ENCODE measurements around the gene FBXL5. TPM values are rescaled to one million over a fixed set of nuclear protein-coding genes. Genes with fewer than 3 reads are reported as not detected.

FBXL5 gene
- total RNA-seq, 3 donors from 2014 or later (not counting 1 experiment from before 2014, with no cell fraction given): 80.2 to 111 (median 92.8) TPM

DNA sequence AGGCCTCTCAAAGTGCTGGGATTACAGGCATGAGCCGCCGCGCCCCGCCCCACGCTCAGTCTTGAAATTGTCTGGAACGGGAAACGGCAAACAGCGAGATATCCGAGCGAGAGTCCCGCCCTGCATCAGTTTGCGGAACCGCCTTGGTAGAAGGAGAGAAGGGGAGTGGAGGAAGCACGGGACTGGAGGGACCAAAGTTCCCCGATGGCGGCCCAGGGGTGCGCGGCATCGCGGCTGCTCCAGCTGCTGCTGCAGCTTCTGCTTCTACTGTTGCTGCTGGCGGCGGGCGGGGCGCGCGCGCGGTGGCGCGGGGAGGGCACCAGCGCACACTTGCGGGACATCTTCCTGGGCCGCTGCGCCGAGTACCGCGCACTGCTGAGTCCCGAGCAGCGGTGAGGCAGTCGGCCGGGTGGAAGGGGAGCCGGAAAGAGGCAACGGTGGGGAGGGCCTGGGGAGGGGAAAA lies 47.8 kb upstream of the FBXL5 start, which contains the start of gene BST1:
Gene BST1 (plus strand): TSS at position 125 of the 463 bp plus-strand sequence. CDS start 80 bp downstream, at position 205.
- H3K36me3 Mint-ChIP-seq: no peaks in the 10 kb centered on the region
- peak within 1 kb of the TSS in 1 of 2 donors; percentile 44 for H3K27ac Mint-ChIP-seq
- Histone ChIP-seq H3K9me3 (ENCODE audit: control insufficient read depth, insufficient read depth, low read length) (no peaks in the 10 kb centered on the region), H3K4me3 (ENCODE audit: low read length) (peak within 1 kb of the TSS; percentile 51), H3K27me3 (ENCODE audit: control insufficient read depth, insufficient read depth, low read length) (peaks cover 2% of the 10 kb centered on the region), H3K36me3 (ENCODE audit: control insufficient read depth, insufficient read depth, low read length) (no peaks in the 10 kb centered on the region), H3K27ac (ENCODE audit: low read length) (no peak within 1 kb of the TSS), H3K4me1 (ENCODE audit: control insufficient read depth, insufficient read depth, low read length) (peaks cover 13% of the 10 kb centered on the region)
- DNase-seq (peak; percentile 32 to 58), ATAC-seq (peak; percentile 85 to 87 (median 85))
- H3K4me1 Mint-ChIP-seq: peaks cover 11 to 19% of the 10 kb centered on the region in 2 donors
- WGBS (ENCODE audit: insufficient coverage): under 1% methylated on average over 43 of the region's 43 CpGs
- H3K4me3 Mint-ChIP-seq: peak within 1 kb of the TSS; percentile 90
- intact Hi-C loops (cut with micrococcal nuclease): no loop called here
- no peaks in the 10 kb centered on the region for H3K9me3 Mint-ChIP-seq
- no peak for TF ChIP-seq CTCF (IDR thresholded peaks at IDR 0.05)
- H3K27me3 Mint-ChIP-seq (ENCODE audit: low read depth in 2 of 2): peaks cover 10 to 24% of the 10 kb centered on the region in 2 donors

GRCh38 chr4:15696866-15697265 lies 41.7 kb upstream of the FBXL5 start:
- no peak for TF ChIP-seq CTCF (IDR thresholded peaks at IDR 0.05)
- intact Hi-C loops (cut with micrococcal nuclease): no loop called here
- no peak overlapping the region for H3K27ac Mint-ChIP-seq

DNA sequence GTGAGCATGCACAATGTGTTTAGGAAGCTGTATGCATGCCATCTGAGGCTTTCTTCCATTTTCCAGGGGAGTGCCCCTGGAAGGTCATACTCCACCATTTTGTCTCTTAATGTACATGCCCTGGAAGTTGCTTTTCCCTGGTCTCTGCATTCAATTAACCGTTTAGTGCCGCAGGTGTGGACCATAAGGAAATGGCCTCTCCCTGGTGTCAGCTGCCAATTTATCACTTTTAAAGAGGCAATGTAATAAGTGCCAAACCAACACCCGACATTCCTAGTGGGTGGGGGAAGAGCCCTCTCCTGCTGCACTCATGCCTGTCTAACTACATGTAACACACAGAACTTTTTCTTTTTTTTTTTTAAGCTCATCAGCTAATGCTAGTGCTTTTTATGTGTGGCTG lies 40.6 kb upstream of the FBXL5 start:
- intact Hi-C loops (cut with micrococcal nuclease): no loop called here
- H3K27me3 ChIP-seq (ENCODE audit: control insufficient read depth, insufficient read depth, low read length): no peaks in the 10 kb centered on the region
- WGBS (ENCODE audit: insufficient coverage): 94% methylated on average over 2 of the region's 3 CpGs
- H3K4me1 ChIP-seq (ENCODE audit: control insufficient read depth, insufficient read depth, low read length): no peaks in the 10 kb centered on the region
- H3K27ac ChIP-seq (ENCODE audit: low read length): no peak overlapping the region
- Mint-ChIP-seq H3K27ac (no peak overlapping the region), H3K9me3 (no peaks in the 10 kb centered on the region), H3K4me1 (peaks cover 0 to 4% of the 10 kb centered on the region in 2 donors), H3K36me3 (no peaks in the 10 kb centered on the region), H3K27me3 (ENCODE audit: low read depth in 2 of 2) (peaks cover 10 to 24% of the 10 kb centered on the region in 2 donors), H3K4me3 (no peak overlapping the region)
- no peaks in the 10 kb centered on the region for H3K36me3 ChIP-seq (ENCODE audit: control insufficient read depth, insufficient read depth, low read length)
- no peak overlapping the region for H3K4me3 ChIP-seq (ENCODE audit: low read length)
- no peaks in the 10 kb centered on the region for H3K9me3 ChIP-seq (ENCODE audit: control insufficient read depth, insufficient read depth, low read length)
- TF ChIP-seq CTCF (IDR thresholded peaks at IDR 0.05): no peak
- no peak for DNase-seq
- ATAC-seq: no peak

More at GRCh38 chr4:15696866-15697265, 41.7 kb upstream of the FBXL5 start:
- DNase-seq (no peak), ATAC-seq (peak in 1 of 3 donors; percentile 56)
- Histone ChIP-seq H3K9me3 (ENCODE audit: control insufficient read depth, insufficient read depth, low read length) (no peaks in the 10 kb centered on the region), H3K27me3 (ENCODE audit: control insufficient read depth, insufficient read depth, low read length) (no peaks in the 10 kb centered on the region), H3K36me3 (ENCODE audit: control insufficient read depth, insufficient read depth, low read length) (no peaks in the 10 kb centered on the region), H3K4me3 (ENCODE audit: low read length) (no peak overlapping the region), H3K4me1 (ENCODE audit: control insufficient read depth, insufficient read depth, low read length) (no peaks in the 10 kb centered on the region), H3K27ac (ENCODE audit: low read length) (no peak overlapping the region)
- Mint-ChIP-seq H3K36me3 (no peaks in the 10 kb centered on the region), H3K27me3 (ENCODE audit: low read depth in 2 of 2) (peaks cover 10 to 24% of the 10 kb centered on the region in 2 donors), H3K4me3 (no peak overlapping the region), H3K9me3 (no peaks in the 10 kb centered on the region), H3K4me1 (peaks cover 0 to 4% of the 10 kb centered on the region in 2 donors)
- 100% methylated on average over 1 of the region's 1 CpG for WGBS (ENCODE audit: insufficient coverage)

- H3K27ac ChIP-seq (ENCODE audit: low read length): no peak overlapping the region
- Mint-ChIP-seq H3K4me1 (peaks cover 0 to 4% of the 10 kb centered on the region in 2 donors), H3K27me3 (ENCODE audit: low read depth in 2 of 2) (peaks cover 10 to 23% of the 10 kb centered on the region in 2 donors), H3K4me3 (no peak overlapping the region), H3K9me3 (no peaks in the 10 kb centered on the region), H3K27ac (no peak overlapping the region), H3K36me3 (no peaks in the 10 kb centered on the region)
- no peak overlapping the region for H3K4me3 ChIP-seq (ENCODE audit: low read length)
- intact Hi-C loops (cut with micrococcal nuclease): no loop called here
- no peaks in the 10 kb centered on the region for H3K4me1 ChIP-seq (ENCODE audit: control insufficient read depth, insufficient read depth, low read length)
- ATAC-seq (no peak), DNase-seq (no peak)
- H3K36me3 ChIP-seq (ENCODE audit: control insufficient read depth, insufficient read depth, low read length): no peaks in the 10 kb centered on the region
- WGBS (ENCODE audit: insufficient coverage): 96% methylated on average over 10 of the region's 10 CpGs
- H3K27me3 ChIP-seq (ENCODE audit: control insufficient read depth, insufficient read depth, low read length): no peaks in the 10 kb centered on the region
- H3K9me3 ChIP-seq (ENCODE audit: control insufficient read depth, insufficient read depth, low read length): no peaks in the 10 kb centered on the region
- TF ChIP-seq CTCF (IDR thresholded peaks at IDR 0.05): no peak
Measured at GRCh38 chr4:15695240-15695699, 40.1 kb upstream of the FBXL5 start.

All from natural killer cell (primary cell).